Lower leg skin (tissue), 4 donors: ENCODE measurements around the gene GRIN2A. TPM values are rescaled to one million over a fixed set of nuclear protein-coding genes. Genes with fewer than 3 reads are reported as not detected.

Source experiments
- DNase-seq, 2 donors: peaks; one replicate each; pipeline ENCODE4 v3.0.0-alpha.2; 2019; ENCODE audit warnings: low spot score in 2 of 2
- H3K4me3 ChIP-seq: fragments of 200-600 bp; sonication (generic); 2 replicates; pipeline ENCODE4 v1.5.1; 2017; ENCODE audit warnings: mild to moderate bottlenecking, low read depth; ENCODE audit not compliant: poor library complexity, severe bottlenecking
- CTCF ChIP-seq, 3 donors: fragments of 450-650 bp; IDR thresholded peaks; one replicate each; pipeline ENCODE4 v1.5.1; 2016; ENCODE audit warnings: antibody characterized with exemption in 3 of 3, mild to moderate bottlenecking in 3 of 3, moderate library complexity in 2 of 3
- POLR2A ChIP-seq, 2 donors: fragments of 450-650 bp; IDR thresholded peaks; one replicate each; pipeline ENCODE4 v1.6.1; 2016 to 2017; ENCODE audit warnings: antibody characterized with exemption in 2 of 2, mild to moderate bottlenecking in 1 of 2, moderate library complexity in 1 of 2
- WGBS, 2 donors: methylation state at CpG; one replicate each; pipeline ENCODE4 v1.1.5; 2018; 5-methylcytosine and 5-hydroxymethylcytosine counted together
- intact Hi-C: fragments of 100-400 bp; cut with DNase I; formaldehyde crosslinking; loops from one replicate; pipeline ENCODE4 v1.15.0; 2023; ENCODE audit warnings: low total_unique reads
- total RNA-seq, 4 donors: library from RNA; depleted of rRNA; stranded (reverse); fragments of >200 nt; gene quantifications; one replicate each; pipeline ENCODE4 v1.1.0, GENCODE V29; 2016

The GRIN2A gene
- total RNA-seq, 4 donors from 2014 or later: 0.30 to 1.7 (median 0.73) TPM

GRCh38 chr16:9778849-9779248 is 403.4 kb downstream of the GRIN2A start:
- H3K4me3 ChIP-seq: no peak overlapping the region
- intact Hi-C loops: no loop called here
- no peak for TF ChIP-seq POLR2A (IDR thresholded peaks at IDR 0.05)
- no peak for TF ChIP-seq CTCF (IDR thresholded peaks at IDR 0.05)
- DNase-seq: no peak
- 71 to 80% methylated on average over 5 of the region's 5 CpGs for WGBS, 2 donors

- no peak for DNase-seq
- WGBS, 2 donors: 81 to 86% methylated on average over 5 of the region's 5 CpGs
- H3K4me3 ChIP-seq: no peak overlapping the region
- TF ChIP-seq POLR2A (IDR thresholded peaks at IDR 0.05) (no peak), CTCF (IDR thresholded peaks at IDR 0.05) (no peak)
- intact Hi-C loops: no loop called here
These were observed 406.2 kb downstream of the GRIN2A start for GRCh38 chr16:9775998-9776397.

- 60 to 68% methylated on average over 4 of the region's 4 CpGs for WGBS, 2 donors
- intact Hi-C loops: no loop called here
- DNase-seq: no peak
- TF ChIP-seq POLR2A (IDR thresholded peaks at IDR 0.05) (no peak), CTCF (IDR thresholded peaks at IDR 0.05) (no peak)
- no peak overlapping the region for H3K4me3 ChIP-seq
These were observed 408.9 kb downstream of the GRIN2A start for GRCh38 chr16:9773289-9773688.

- no peak for TF ChIP-seq CTCF (IDR thresholded peaks at IDR 0.05)
- no peak for TF ChIP-seq POLR2A (IDR thresholded peaks at IDR 0.05)
- no peak overlapping the region for H3K4me3 ChIP-seq
- DNase-seq: no peak
- whole genome bisulfite sequencing, 2 donors: 52 to 57% methylated on average over 9 of the region's 9 CpGs
- intact Hi-C loops: no loop called here
These were observed 409.6 kb downstream of the GRIN2A start for GRCh38 chr16:9772526-9773225.

GRCh38 chr16:9766891-9767290 is 415.3 kb downstream of the GRIN2A start:
- no peak for DNase-seq
- TF ChIP-seq POLR2A (IDR thresholded peaks at IDR 0.05) (no peak), CTCF (IDR thresholded peaks at IDR 0.05) (no peak)
- H3K4me3 ChIP-seq: no peak overlapping the region
- 65 to 75% methylated on average over 4 of the region's 4 CpGs for WGBS, 2 donors
- intact Hi-C loops: no loop called here

GRCh38 chr16:9763505-9763904 is 418.7 kb downstream of the GRIN2A start:
- no peak for DNase-seq
- intact Hi-C loops: no loop called here
- no peak for TF ChIP-seq CTCF (IDR thresholded peaks at IDR 0.05)
- H3K4me3 ChIP-seq: no peak overlapping the region
- WGBS, 2 donors: 85 to 90% methylated on average over 11 of the region's 11 CpGs
